Suprapubic skin (tissue), 4 donors: ENCODE results near the gene CLEC1A. TPM values are rescaled to one million over a fixed set of nuclear protein-coding genes. Genes with fewer than 3 reads are reported as not detected.

ENCODE experiments used
- DNase-seq, 2 donors: peaks; one replicate each; pipeline ENCODE4 v3.0.0-alpha.2; 2019; ENCODE audit warnings: low spot score in 2 of 2
- H3K27ac ChIP-seq: fragments of 200-600 bp; sonication (generic); one replicate; pipeline ENCODE4 v1.5.1; 2019
- H3K27me3 ChIP-seq: fragments of 200-600 bp; sonication (generic); one replicate; pipeline ENCODE4 v1.5.1; 2019
- H3K36me3 ChIP-seq: fragments of 200-600 bp; sonication (generic); one replicate; pipeline ENCODE4 v1.5.1; 2019
- H3K4me1 ChIP-seq: fragments of 200-600 bp; sonication (generic); one replicate; pipeline ENCODE4 v1.5.1; 2019
- H3K4me3 ChIP-seq: fragments of 200-600 bp; sonication (generic); one replicate; pipeline ENCODE4 v1.5.1; 2019; ENCODE audit warnings: mild to moderate bottlenecking
- H3K9me3 ChIP-seq: fragments of 200-600 bp; sonication (generic); one replicate; pipeline ENCODE4 v1.5.1; 2019
- EP300 ChIP-seq: sonication (generic); formaldehyde crosslinking; IDR thresholded peaks from one replicate; pipeline ENCODE4 v1.6.1; 2017; ENCODE audit warnings: antibody characterized with exemption
- POLR2A ChIP-seq, 2 donors: fragments of 450-650 bp; IDR thresholded peaks; one replicate each; pipeline ENCODE4 v1.6.1; 2017; ENCODE audit warnings: antibody characterized with exemption in 2 of 2, mild to moderate bottlenecking in 2 of 2, moderate library complexity in 2 of 2
- POLR2AphosphoS5 ChIP-seq, 3 donors: sonication (generic); formaldehyde crosslinking; IDR thresholded peaks; one replicate each; pipeline ENCODE4 v1.6.1; 2017; ENCODE audit warnings: antibody characterized with exemption in 3 of 3
- WGBS: methylation state at CpG from one replicate; pipeline ENCODE4 v1.1.5; 2018; 5-methylcytosine and 5-hydroxymethylcytosine counted together
- total RNA-seq, 4 donors: library from RNA; depleted of rRNA; stranded (reverse); fragments of >200 nt; gene quantifications; one replicate each; pipeline ENCODE4 v1.1.0, GENCODE V29; 2016
- TF ChIP-seq, protein P1 (sequence below), 2 donors: fragments of 200-600 bp in 1 of 2; fragments of 450-650 bp in 1 of 2; sonication (generic) in 1 of 2; IDR thresholded peaks; one replicate each; pipeline ENCODE4 v1.5.1; 2016 to 2019; ENCODE audit warnings: antibody characterized with exemption in 2 of 2, mild to moderate bottlenecking in 1 of 2, moderate library complexity in 1 of 2

The CLEC1A gene
- total RNA-seq, 4 donors from 2014 or later, result 0.42 to 2.1 (median 1.1) TPM

GRCh38 chr12:10115311-10115710 lies 16.5 kb upstream of the CLEC1A start:
- Histone ChIP-seq H3K36me3 (no peaks in the 10 kb centered on the region), H3K27ac (no peak overlapping the region), H3K27me3 (no peaks in the 10 kb centered on the region), H3K4me1 (no peaks in the 10 kb centered on the region), H3K9me3 (peaks cover 3% of the 10 kb centered on the region), H3K4me3 (no peak overlapping the region)
- WGBS, result 96% methylated on average over 15 of the region's 15 CpGs
- DNase-seq, result no peak
- TF ChIP-seq, protein P1, sequence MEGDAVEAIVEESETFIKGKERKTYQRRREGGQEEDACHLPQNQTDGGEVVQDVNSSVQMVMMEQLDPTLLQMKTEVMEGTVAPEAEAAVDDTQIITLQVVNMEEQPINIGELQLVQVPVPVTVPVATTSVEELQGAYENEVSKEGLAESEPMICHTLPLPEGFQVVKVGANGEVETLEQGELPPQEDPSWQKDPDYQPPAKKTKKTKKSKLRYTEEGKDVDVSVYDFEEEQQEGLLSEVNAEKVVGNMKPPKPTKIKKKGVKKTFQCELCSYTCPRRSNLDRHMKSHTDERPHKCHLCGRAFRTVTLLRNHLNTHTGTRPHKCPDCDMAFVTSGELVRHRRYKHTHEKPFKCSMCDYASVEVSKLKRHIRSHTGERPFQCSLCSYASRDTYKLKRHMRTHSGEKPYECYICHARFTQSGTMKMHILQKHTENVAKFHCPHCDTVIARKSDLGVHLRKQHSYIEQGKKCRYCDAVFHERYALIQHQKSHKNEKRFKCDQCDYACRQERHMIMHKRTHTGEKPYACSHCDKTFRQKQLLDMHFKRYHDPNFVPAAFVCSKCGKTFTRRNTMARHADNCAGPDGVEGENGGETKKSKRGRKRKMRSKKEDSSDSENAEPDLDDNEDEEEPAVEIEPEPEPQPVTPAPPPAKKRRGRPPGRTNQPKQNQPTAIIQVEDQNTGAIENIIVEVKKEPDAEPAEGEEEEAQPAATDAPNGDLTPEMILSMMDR (IDR thresholded peaks at IDR 0.05), result no peak
- TF ChIP-seq POLR2A (IDR thresholded peaks at IDR 0.05) (no peak), EP300 (no peak), POLR2AphosphoS5 (IDR thresholded peaks at IDR 0.05) (no peak)

GRCh38 chr12:10113920-10114319 lies 15.1 kb upstream of the CLEC1A start:
- Histone ChIP-seq H3K36me3 (no peaks in the 10 kb centered on the region), H3K4me3 (no peak overlapping the region), H3K9me3 (peaks cover 3% of the 10 kb centered on the region), H3K27ac (no peak overlapping the region), H3K27me3 (no peaks in the 10 kb centered on the region), H3K4me1 (no peaks in the 10 kb centered on the region)
- 62% methylated on average over 1 of the region's 1 CpG for WGBS
- no peak for DNase-seq
- TF ChIP-seq POLR2A (IDR thresholded peaks at IDR 0.05) (no peak), POLR2AphosphoS5 (IDR thresholded peaks at IDR 0.05) (no peak), EP300 (no peak)
- TF ChIP-seq, protein P1 (IDR thresholded peaks at IDR 0.05), result no peak

DNA sequence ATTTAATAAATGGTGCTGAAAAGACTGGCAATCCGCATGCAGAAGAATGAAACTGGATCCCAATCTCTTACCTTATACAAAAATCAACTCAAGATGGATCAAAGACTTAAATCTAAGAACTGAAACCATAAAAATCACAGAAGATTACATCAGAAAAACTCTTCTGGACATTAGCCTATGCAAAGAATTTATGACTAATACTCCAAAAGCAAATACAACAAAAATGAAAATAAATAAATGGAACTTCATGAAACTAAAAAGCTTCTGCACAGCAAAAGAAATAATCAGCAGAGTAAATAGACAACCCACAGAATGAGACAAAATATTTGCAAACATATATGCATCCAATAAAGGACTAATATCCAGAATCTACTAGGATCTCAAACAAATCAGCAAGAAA lies 14.3 kb upstream of the CLEC1A start:
- DNase-seq, result no peak
- Histone ChIP-seq H3K27ac (no peak overlapping the region), H3K36me3 (no peaks in the 10 kb centered on the region), H3K27me3 (no peaks in the 10 kb centered on the region), H3K4me1 (no peaks in the 10 kb centered on the region), H3K9me3 (peaks cover 3% of the 10 kb centered on the region), H3K4me3 (no peak overlapping the region)
- TF ChIP-seq EP300 (no peak), POLR2AphosphoS5 (IDR thresholded peaks at IDR 0.05) (no peak), POLR2A (IDR thresholded peaks at IDR 0.05) (no peak)
- TF ChIP-seq, protein P1 (IDR thresholded peaks at IDR 0.05), result no peak
- WGBS, result 83% methylated on average over 1 of the region's 1 CpG

- H3K9me3 ChIP-seq, result peaks cover 3% of the 10 kb centered on the region
- H3K36me3 ChIP-seq, result no peaks in the 10 kb centered on the region
- H3K4me1 ChIP-seq, result no peaks in the 10 kb centered on the region
- WGBS, result 95% methylated on average over 37 of the region's 38 CpGs
- TF ChIP-seq EP300 (no peak), POLR2AphosphoS5 (IDR thresholded peaks at IDR 0.05) (no peak), POLR2A (IDR thresholded peaks at IDR 0.05) (no peak)
- TF ChIP-seq, protein P1 (IDR thresholded peaks at IDR 0.05), result no peak
- H3K4me3 ChIP-seq, result no peak overlapping the region
- no peak overlapping the region for H3K27ac ChIP-seq
- no peaks in the 10 kb centered on the region for H3K27me3 ChIP-seq
- no peak for DNase-seq
These were observed 12.7 kb upstream of the CLEC1A start for GRCh38 chr12:10111451-10111850.

- Histone ChIP-seq H3K9me3 (peaks cover 3% of the 10 kb centered on the region), H3K27me3 (no peaks in the 10 kb centered on the region), H3K4me1 (no peaks in the 10 kb centered on the region), H3K36me3 (no peaks in the 10 kb centered on the region), H3K27ac (no peak overlapping the region), H3K4me3 (no peak overlapping the region)
- WGBS, result 90% methylated on average over 2 of the region's 2 CpGs
- DNase-seq, result no peak
- no peak for TF ChIP-seq POLR2AphosphoS5 (IDR thresholded peaks at IDR 0.05)
- TF ChIP-seq EP300, result no peak
- TF ChIP-seq POLR2A (IDR thresholded peaks at IDR 0.05), result no peak
- TF ChIP-seq, protein P1 (IDR thresholded peaks at IDR 0.05), result no peak
These were observed 11.6 kb upstream of the CLEC1A start for GRCh38 chr12:10110256-10110844.
